GM12891 (cell line): ENCODE data around the gene LGI4.

Experiments
- POLR2A ChIP-seq: IDR thresholded peaks from 2 replicates; pipeline ENCODE4 v1.6.1; 2011; ENCODE audit warnings: low read depth, low read length, control low read depth
- POLR2AphosphoS5 ChIP-seq: IDR thresholded peaks from 2 replicates; pipeline ENCODE4 v1.6.1; 2011; ENCODE audit warnings: low read depth, low read length, control low read depth
- POU2F2 ChIP-seq: IDR thresholded peaks from 2 replicates; pipeline ENCODE4 v1.6.1; 2011; ENCODE audit warnings: low read depth, mild to moderate bottlenecking, control low read depth, low read length, moderate library complexity
- TAF1 ChIP-seq: IDR thresholded peaks from 2 replicates; pipeline ENCODE4 v1.6.1; 2011; ENCODE audit warnings: low read depth, low read length, control low read depth

DNA sequence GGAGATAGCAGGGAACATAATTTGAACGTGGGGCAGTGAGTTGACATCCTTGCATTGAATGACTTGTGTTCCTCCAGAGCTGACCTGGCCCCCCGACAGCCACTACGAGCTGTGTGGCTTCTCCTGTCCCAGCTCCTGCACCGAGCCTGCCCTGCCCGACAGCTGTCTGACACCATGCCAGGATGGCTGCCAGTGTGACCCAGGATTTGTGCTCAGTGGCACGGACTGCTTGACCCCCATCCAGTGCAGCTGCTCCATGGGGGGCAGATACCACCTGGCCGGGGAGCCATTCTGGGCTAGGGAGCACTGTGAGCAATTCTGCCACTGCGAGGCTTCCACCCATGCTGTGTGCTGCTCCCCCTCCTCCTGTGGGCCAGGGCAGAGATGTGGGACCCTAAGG is 48.4 kb downstream of the LGI4 start:
- TF ChIP-seq POLR2A: no peak
- no peak for TF ChIP-seq POLR2AphosphoS5
- TF ChIP-seq TAF1: no peak
- no peak for TF ChIP-seq POU2F2
